A673 (cell line): ENCODE measurements around the gene PAGR1. TPM values are rescaled to one million over a fixed set of nuclear protein-coding genes. Genes with fewer than 3 reads are reported as not detected.
A peak's percentile ranks its signal among the peaks of the same experiment; 100 is the strongest.

Source experiments
- BruUV-seq: library from RNA; stranded (reverse); fragments of 400-500 nt; replicated peaks from 2 replicates; lab custom pipeline; 2021; lab: Mats Ljungman, UMichigan
- CTCF ChIA-PET: fragments of 300-600 bp; sonication (Branson Sonifier 250); formaldehyde crosslinking; loops from one replicate; lab custom pipeline; 2022; ENCODE audit warnings: antibody characterized with exemption; lab: Charles Lee
- POLR2A ChIA-PET: fragments of 300-600 bp; sonication (Branson Sonifier 250); formaldehyde crosslinking; loops from one replicate; lab custom pipeline; 2022; ENCODE audit warnings: antibody characterized with exemption; ENCODE audit not compliant: low non-redundant PET; lab: Charles Lee
- DNase-seq: peaks from one replicate; pipeline ENCODE4 v3.0.0-alpha.2; 2015; ENCODE audit warnings: low spot score
- H3K27ac ChIP-seq: fragments of 200-600 bp; sonication (generic); 2 replicates; pipeline ENCODE4 v1.5.1; 2016; ENCODE audit warnings: mixed run types, low read depth, mild to moderate bottlenecking, mixed read lengths, antibody characterized with exemption, low read length; ENCODE audit not compliant: poor library complexity, severe bottlenecking
- H3K27me3 ChIP-seq: fragments of 200-600 bp; sonication (generic); replicated peaks from 2 replicates; pipeline ENCODE4 v1.6.1; 2017; ENCODE audit warnings: mixed run types, low read depth, mild to moderate bottlenecking, mixed read lengths, antibody characterized with exemption, low read length; ENCODE audit not compliant: insufficient read depth, poor library complexity
- H3K36me3 ChIP-seq: fragments of 200-600 bp; sonication (generic); 2 replicates; pipeline ENCODE4 v1.6.1; 2016; ENCODE audit warnings: mixed run types, mild to moderate bottlenecking, mixed read lengths, antibody characterized with exemption, low read length; ENCODE audit not compliant: insufficient read depth, poor library complexity, severe bottlenecking
- H3K4me1 ChIP-seq: fragments of 200-600 bp; sonication (generic); 2 replicates; pipeline ENCODE4 v1.6.1; 2017; ENCODE audit warnings: mixed run types, mild to moderate bottlenecking, mixed read lengths, antibody characterized with exemption, low read length; ENCODE audit not compliant: insufficient read depth, poor library complexity, severe bottlenecking
- H3K4me3 ChIP-seq: fragments of 200-600 bp; sonication (generic); 2 replicates; pipeline ENCODE4 v1.5.1; 2016; ENCODE audit warnings: low read depth, mixed run types, mild to moderate bottlenecking, mixed read lengths, low read length; ENCODE audit not compliant: poor library complexity, severe bottlenecking
- H3K9me3 ChIP-seq: fragments of 200-600 bp; sonication (generic); 2 replicates; pipeline ENCODE4 v1.6.1; 2016; ENCODE audit warnings: mixed run types, low read depth, mild to moderate bottlenecking, mixed read lengths, antibody characterized with exemption, low read length; ENCODE audit not compliant: poor library complexity, severe bottlenecking
- CTCF ChIP-seq: fragments of 300-800, 200-600 bp; sonication (generic); conservative IDR thresholded peaks from 2 replicates; pipeline ENCODE4 v1.5.1; 2017; ENCODE audit warnings: low read depth, mild to moderate bottlenecking, antibody characterized with exemption, low read length, moderate library complexity, mixed read lengths
- EZH2 ChIP-seq: fragments of 200-600 bp; sonication (generic); IDR thresholded peaks from 2 replicates; pipeline ENCODE4 v1.6.1; 2017; ENCODE audit warnings: borderline replicate concordance, low read depth, mild to moderate bottlenecking, mixed read lengths, antibody characterized with exemption, low read length; ENCODE audit not compliant: poor library complexity, severe bottlenecking
- intact Hi-C: fragments of 100-400 bp; cut with micrococcal nuclease; formaldehyde crosslinking; loops from one replicate; pipeline ENCODE4 v1.10.0; 2022; ENCODE audit not compliant: unreplicated experiment
- total RNA-seq: library from RNA; stranded (reverse); gene quantifications from 2 replicates; pipeline ENCODE4 v1.2.3, GENCODE V29; 2021

PAGR1 gene
- total RNA-seq, 1 experiment from 2014 or later, result 47.4 TPM

GRCh38 chr16:29812754-29813643 lies 3.0 kb upstream of the PAGR1 start:
- no peaks in the 10 kb centered on the region for H3K9me3 ChIP-seq
- peaks cover 54% of the 10 kb centered on the region for H3K4me1 ChIP-seq
- intact Hi-C loops, result loop anchor here (10.0 kb wide), 1 partner anchor 52 kb away; the partner anchor contains the start of gene CDIPT
- H3K27me3 ChIP-seq, result no peaks in the 10 kb centered on the region
- no peak for DNase-seq
- ChIA-PET POLR2A (interaction anchor here (0.6 kb wide), 1 partner anchor 246 kb away, joined by 3 read pairs; no protein-coding TSS in a partner anchor), CTCF (interaction anchor here (0.5 kb wide), 1 partner anchor 13 kb away, joined by 6 read pairs; no protein-coding TSS in a partner anchor)
- TF ChIP-seq CTCF (no peak), EZH2 (no peak)
- BruUV-seq, result no TSS peak
- peak overlapping the region; percentile 95 for H3K27ac ChIP-seq
- peaks cover 25% of the 10 kb centered on the region for H3K36me3 ChIP-seq
- peak overlapping the region; percentile 58 for H3K4me3 ChIP-seq

GRCh38 chr16:29813644-29814562 lies 2.0 kb upstream of the PAGR1 start:
- peak overlapping the region; percentile 92 for H3K27ac ChIP-seq
- BruUV-seq, result no TSS peak
- CTCF ChIA-PET, result no interaction called here
- no peak for TF ChIP-seq CTCF
- TF ChIP-seq EZH2, result no peak
- no peak overlapping the region for H3K4me3 ChIP-seq
- intact Hi-C loops, result loop anchor here (10.0 kb wide), 1 partner anchor 51 kb away; the partner anchor contains the start of gene CDIPT
- POLR2A ChIA-PET, result interaction anchor here (0.6 kb wide), 1 partner anchor 245 kb away, joined by 3 read pairs; no protein-coding TSS in a partner anchor
- no peaks in the 10 kb centered on the region for H3K9me3 ChIP-seq
- no peaks in the 10 kb centered on the region for H3K27me3 ChIP-seq
- H3K36me3 ChIP-seq, result peaks cover 25% of the 10 kb centered on the region
- no peak for DNase-seq
- peaks cover 53% of the 10 kb centered on the region for H3K4me1 ChIP-seq

- CTCF ChIA-PET, result no interaction called here
- no peak for TF ChIP-seq CTCF
- no peak for TF ChIP-seq EZH2
- Histone ChIP-seq H3K4me3 (peak overlapping the region; percentile 87), H3K9me3 (no peaks in the 10 kb centered on the region), H3K27me3 (no peaks in the 10 kb centered on the region), H3K4me1 (peaks cover 48% of the 10 kb centered on the region), H3K27ac (peak overlapping the region; percentile 92), H3K36me3 (peaks cover 25% of the 10 kb centered on the region)
- no peak for DNase-seq
- no TSS peak for BruUV-seq
- intact Hi-C loops, result loop anchor here (10.0 kb wide), 1 partner anchor 50 kb away; the partner anchor contains the start of gene CDIPT
- POLR2A ChIA-PET, result no interaction called here
These were observed 1.4 kb upstream of the PAGR1 start for GRCh38 chr16:29814592-29814991.
